Endodermal cell (in vitro differentiated cells): Measurements from ENCODE around the gene SLC9A6. TPM values are rescaled to one million over a fixed set of nuclear protein-coding genes. Genes with fewer than 3 reads are reported as not detected.

Source experiments
- DNase-seq: peaks from one replicate; pipeline ENCODE4 v3.0.0-alpha.2; 2017
- H3K27ac ChIP-seq: 2 replicates; pipeline ENCODE4 v1.5.1; 2013; ENCODE audit warnings: mild to moderate bottlenecking, low read depth, low read length, moderate library complexity
- H3K27me3 ChIP-seq: 2 replicates; pipeline ENCODE4 v1.6.1; 2013; ENCODE audit warnings: mild to moderate bottlenecking, low read length, moderate library complexity; ENCODE audit not compliant: insufficient read depth, control insufficient read depth, poor library complexity, severe bottlenecking
- H3K36me3 ChIP-seq: 2 replicates; pipeline ENCODE4 v1.7.0; 2013; ENCODE audit warnings: mild to moderate bottlenecking, low read length, moderate library complexity; ENCODE audit not compliant: control insufficient read depth, insufficient read depth
- H3K4me1 ChIP-seq: one replicate; pipeline ENCODE4 v1.7.0; 2013; ENCODE audit warnings: low read length; ENCODE audit not compliant: control insufficient read depth, insufficient read depth
- H3K4me3 ChIP-seq: 2 replicates; pipeline ENCODE4 v1.5.1; 2013; ENCODE audit warnings: mild to moderate bottlenecking, low read length, moderate library complexity
- H3K9ac ChIP-seq: 2 replicates; pipeline ENCODE4 v1.6.1; 2013; ENCODE audit warnings: mild to moderate bottlenecking, low read length, moderate library complexity; ENCODE audit not compliant: poor library complexity, severe bottlenecking; ENCODE audit errors: extremely low read depth
- H3K9me3 ChIP-seq: 2 replicates; pipeline ENCODE4 v1.6.1; 2013; ENCODE audit warnings: mild to moderate bottlenecking, low read length, moderate library complexity; ENCODE audit not compliant: control insufficient read depth
- H3K27ac Mint-ChIP-seq: 2 replicates; pipeline ENCODE4 v1.8.0; 2020; ENCODE audit warnings: mixed read lengths
- H3K27me3 Mint-ChIP-seq: 2 replicates; pipeline ENCODE4 v1.8.0; 2021; ENCODE audit warnings: mild to moderate bottlenecking, mixed read lengths; ENCODE audit not compliant: insufficient read depth
- H3K36me3 Mint-ChIP-seq: 2 replicates; pipeline ENCODE4 v1.8.0; 2020; ENCODE audit warnings: low read depth, mixed read lengths
- H3K4me1 Mint-ChIP-seq: 2 replicates; pipeline ENCODE4 v1.8.0; 2020; ENCODE audit warnings: mixed read lengths
- H3K4me3 Mint-ChIP-seq: 2 replicates; pipeline ENCODE4 v1.8.0; 2020; ENCODE audit warnings: mild to moderate bottlenecking, moderate library complexity, mixed read lengths
- H3K9me3 Mint-ChIP-seq: 2 replicates; pipeline ENCODE4 v1.8.0; 2020; ENCODE audit warnings: mild to moderate bottlenecking, mixed read lengths
- WGBS, 2 experiments: methylation state at CpG; one replicate each; pipeline versions ENCODE4 v1.1.5 to v1.1.7; 2013; ENCODE audit warnings: missing lambda C conversion rate in 2 of 2, mixed read lengths in 1 of 2; ENCODE audit not compliant: insufficient coverage in 1 of 2, insufficient read length in 1 of 2; 5-methylcytosine and 5-hydroxymethylcytosine counted together
- total RNA-seq, 2 donors: library from RNA; stranded (reverse); fragmentation: NEBNext Ultra II Directional in 1 of 2; extraction: Animal tissue kit (Norgen Biotek cat#: 25700) in 1 of 2; gene quantifications; 2 replicates in 1 of 2; 3 replicates in 1 of 2; pipeline ENCODE4 v1.2.1, GENCODE V29; 2021
- TF ChIP-seq, protein P1 (sequence below): fragments of 200-600 bp; sonication (generic); conservative IDR thresholded peaks from 2 replicates; pipeline ENCODE4 v1.5.0; 2021; ENCODE audit warnings: antibody characterized with exemption, mild to moderate bottlenecking

Gene SLC9A6
- total RNA-seq, 2 donors from 2014 or later: 10.2 to 13.6 TPM

DNA sequence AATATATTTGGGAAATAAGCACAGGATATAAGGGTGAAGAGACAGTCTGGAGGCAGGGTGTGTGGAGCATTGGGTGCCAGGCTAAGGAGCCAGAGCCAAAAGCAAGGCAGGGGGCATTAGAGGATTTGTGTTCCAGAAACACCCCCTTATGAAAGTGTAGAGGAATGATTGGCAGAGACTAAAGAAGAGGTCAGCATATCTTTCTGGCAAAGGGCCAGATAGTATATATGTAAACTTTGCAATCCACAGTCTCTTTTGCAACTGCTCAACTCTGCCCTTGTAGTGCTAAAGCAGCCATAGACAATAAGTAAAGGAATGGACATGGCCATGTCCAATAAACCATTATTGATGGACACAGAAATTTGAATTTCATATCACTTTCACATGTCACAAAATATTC, 3.6 kb upstream of the SLC9A6 start:
- no peak overlapping the region for H3K27ac Mint-ChIP-seq
- H3K9me3 ChIP-seq: no peaks in the 10 kb centered on the region
- no peak overlapping the region for H3K27ac ChIP-seq
- H3K36me3 Mint-ChIP-seq: no peaks in the 10 kb centered on the region
- DNase-seq: no peak
- no peaks in the 10 kb centered on the region for H3K27me3 Mint-ChIP-seq
- no peaks in the 10 kb centered on the region for H3K4me1 ChIP-seq
- no peak overlapping the region for H3K4me3 Mint-ChIP-seq
- H3K27me3 ChIP-seq: no peaks in the 10 kb centered on the region
- no peaks in the 10 kb centered on the region for H3K36me3 ChIP-seq
- TF ChIP-seq, protein P1, sequence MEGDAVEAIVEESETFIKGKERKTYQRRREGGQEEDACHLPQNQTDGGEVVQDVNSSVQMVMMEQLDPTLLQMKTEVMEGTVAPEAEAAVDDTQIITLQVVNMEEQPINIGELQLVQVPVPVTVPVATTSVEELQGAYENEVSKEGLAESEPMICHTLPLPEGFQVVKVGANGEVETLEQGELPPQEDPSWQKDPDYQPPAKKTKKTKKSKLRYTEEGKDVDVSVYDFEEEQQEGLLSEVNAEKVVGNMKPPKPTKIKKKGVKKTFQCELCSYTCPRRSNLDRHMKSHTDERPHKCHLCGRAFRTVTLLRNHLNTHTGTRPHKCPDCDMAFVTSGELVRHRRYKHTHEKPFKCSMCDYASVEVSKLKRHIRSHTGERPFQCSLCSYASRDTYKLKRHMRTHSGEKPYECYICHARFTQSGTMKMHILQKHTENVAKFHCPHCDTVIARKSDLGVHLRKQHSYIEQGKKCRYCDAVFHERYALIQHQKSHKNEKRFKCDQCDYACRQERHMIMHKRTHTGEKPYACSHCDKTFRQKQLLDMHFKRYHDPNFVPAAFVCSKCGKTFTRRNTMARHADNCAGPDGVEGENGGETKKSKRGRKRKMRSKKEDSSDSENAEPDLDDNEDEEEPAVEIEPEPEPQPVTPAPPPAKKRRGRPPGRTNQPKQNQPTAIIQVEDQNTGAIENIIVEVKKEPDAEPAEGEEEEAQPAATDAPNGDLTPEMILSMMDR: no peak
- no peak overlapping the region for H3K4me3 ChIP-seq
- no peak overlapping the region for H3K9ac ChIP-seq
- no peaks in the 10 kb centered on the region for H3K4me1 Mint-ChIP-seq
- H3K9me3 Mint-ChIP-seq: peaks cover 60% of the 10 kb centered on the region

DNA sequence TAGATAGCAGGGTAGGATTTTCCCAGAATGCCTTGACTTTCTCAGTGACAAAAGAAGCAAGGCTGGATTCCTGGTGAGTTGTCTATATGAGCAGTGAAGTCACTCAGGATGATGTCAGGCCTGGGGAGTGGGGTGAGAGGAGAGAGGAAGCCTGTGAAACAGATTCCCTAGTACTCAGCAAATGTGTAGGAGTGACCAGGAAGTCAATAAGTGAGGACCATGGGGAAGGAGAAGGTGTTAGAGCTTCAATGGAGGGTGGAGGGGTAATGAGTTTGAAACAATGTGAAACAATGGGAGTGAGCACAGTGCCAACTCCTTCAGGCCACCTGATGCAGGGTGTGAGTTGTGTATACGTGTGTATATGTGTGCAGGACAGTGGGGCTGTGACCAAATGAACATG, 2.4 kb upstream of the SLC9A6 start:
- no peaks in the 10 kb centered on the region for H3K36me3 ChIP-seq
- Mint-ChIP-seq H3K9me3 (peaks cover 57% of the 10 kb centered on the region), H3K36me3 (no peaks in the 10 kb centered on the region), H3K27ac (no peak overlapping the region), H3K4me3 (no peak overlapping the region), H3K27me3 (no peaks in the 10 kb centered on the region), H3K4me1 (no peaks in the 10 kb centered on the region)
- TF ChIP-seq, protein P1: no peak
- H3K9me3 ChIP-seq: no peaks in the 10 kb centered on the region
- DNase-seq: no peak
- H3K4me3 ChIP-seq: no peak overlapping the region
- no peak overlapping the region for H3K27ac ChIP-seq
- H3K9ac ChIP-seq: no peak overlapping the region
- no peaks in the 10 kb centered on the region for H3K27me3 ChIP-seq
- 100% methylated on average over 1 of the region's 1 CpG; no CpG with 5 or more reads in 1 of the 2 experiments for WGBS, 2 experiments
- no peaks in the 10 kb centered on the region for H3K4me1 ChIP-seq

DNA sequence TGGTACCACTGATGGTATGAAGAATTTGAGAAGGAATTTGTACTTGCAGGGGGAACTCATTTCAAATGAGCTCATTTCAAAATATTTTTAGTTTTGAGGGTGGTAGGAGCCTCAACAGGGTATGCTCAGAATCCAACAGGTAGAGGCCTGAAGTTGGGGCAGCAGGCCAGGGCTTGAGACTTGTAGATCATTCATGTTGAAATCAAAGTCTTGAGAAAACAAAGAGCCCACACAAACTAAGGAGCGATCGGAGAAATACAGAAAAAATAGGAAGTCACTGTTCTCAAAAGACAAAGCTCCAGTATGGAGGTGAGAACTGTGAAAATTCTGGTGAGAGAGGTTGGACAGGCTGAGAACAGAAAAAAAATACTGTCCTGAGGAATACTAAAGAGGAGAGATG, 979 bp upstream of the SLC9A6 start:
- no peaks in the 10 kb centered on the region for H3K4me1 Mint-ChIP-seq
- no peaks in the 10 kb centered on the region for H3K27me3 ChIP-seq
- 100% methylated on average over 2 of the region's 2 CpGs; no CpG with 5 or more reads in 1 of the 2 experiments for whole genome bisulfite sequencing, 2 experiments
- H3K9me3 ChIP-seq: no peaks in the 10 kb centered on the region
- no peaks in the 10 kb centered on the region for H3K4me1 ChIP-seq
- no peak overlapping the region for H3K27ac Mint-ChIP-seq
- TF ChIP-seq, protein P1: no peak
- peak overlapping the region; percentile 85 for H3K4me3 ChIP-seq
- no peaks in the 10 kb centered on the region for H3K36me3 Mint-ChIP-seq
- no peaks in the 10 kb centered on the region for H3K27me3 Mint-ChIP-seq
- no peaks in the 10 kb centered on the region for H3K36me3 ChIP-seq
- H3K9ac ChIP-seq: no peak overlapping the region
- DNase-seq: no peak
- H3K27ac ChIP-seq: no peak overlapping the region
- peaks cover 52% of the 10 kb centered on the region for H3K9me3 Mint-ChIP-seq
- H3K4me3 Mint-ChIP-seq: peak overlapping the region; percentile 82
